Neural cell (in vitro differentiated cells): ENCODE results near the gene IL3.

Source experiments
- CTCF ChIP-seq: fragments of 450-650 bp; IDR thresholded peaks from 2 replicates; pipeline ENCODE4 v1.5.1; 2014; ENCODE audit warnings: antibody characterized with exemption, mild to moderate bottlenecking, moderate library complexity; ENCODE audit not compliant: poor library complexity, severe bottlenecking
- EP300 ChIP-seq: fragments of 450-650 bp; conservative IDR thresholded peaks from 2 replicates; pipeline ENCODE4 v1.6.1; 2014; ENCODE audit warnings: antibody characterized with exemption, mild to moderate bottlenecking, moderate library complexity; ENCODE audit not compliant: poor library complexity, severe bottlenecking
- EZH2 ChIP-seq: fragments of 200-600, 300-800 bp; shearing (Covaris generic), sonication (generic); IDR thresholded peaks from 2 replicates; pipeline ENCODE4 v1.6.1; 2014; ENCODE audit warnings: antibody characterized with exemption, low read length, borderline replicate concordance, mild to moderate bottlenecking; ENCODE audit not compliant: insufficient read depth, poor library complexity, severe bottlenecking
- MXI1 ChIP-seq: fragments of 450-650 bp; conservative IDR thresholded peaks from 2 replicates; pipeline ENCODE4 v1.6.1; 2014; ENCODE audit warnings: antibody characterized with exemption, mild to moderate bottlenecking; ENCODE audit not compliant: poor library complexity, severe bottlenecking
- POLR2AphosphoS5 ChIP-seq: IDR thresholded peaks from 2 replicates; pipeline ENCODE4 v1.6.1; 2012
- RAD21 ChIP-seq: fragments of 450-650 bp; conservative IDR thresholded peaks from 2 replicates; pipeline ENCODE4 v1.6.1; 2014; ENCODE audit warnings: antibody characterized with exemption, mild to moderate bottlenecking, moderate library complexity
- REST ChIP-seq: IDR thresholded peaks from 2 replicates; pipeline ENCODE4 v1.6.1; 2012; ENCODE audit warnings: borderline replicate concordance
- TAF1 ChIP-seq: IDR thresholded peaks from 2 replicates; pipeline ENCODE4 v1.6.1; 2012; ENCODE audit warnings: low read depth

GRCh38 chr5:132083071-132083678 is 22.7 kb downstream of the IL3 start:
- TF ChIP-seq MXI1 = no peak
- TF ChIP-seq CTCF = no peak
- TF ChIP-seq REST = no peak
- no peak for TF ChIP-seq POLR2AphosphoS5
- TF ChIP-seq EZH2 = no peak
- TF ChIP-seq EP300 = no peak
- TF ChIP-seq RAD21 = no peak
- TF ChIP-seq TAF1 = no peak
